Nephron progenitor cell (in vitro differentiated cells): ENCODE measurements around the gene DHRSX.
"Not testable (repeated sequence)": the region's sequence is repeated elsewhere in the genome, so short reads cannot be mapped to it uniquely, and the experiment has no call there.

Experiments
- DNase-seq: peaks from one replicate; pipeline ENCODE4 v3.0.0; 2021
- H3K27ac Mint-ChIP-seq: 2 replicates; pipeline ENCODE4 v1.8.0; 2021; ENCODE audit warnings: mild to moderate bottlenecking, moderate library complexity, mixed read lengths
- H3K27me3 Mint-ChIP-seq: 2 replicates; pipeline ENCODE4 v1.8.0; 2021; ENCODE audit warnings: mild to moderate bottlenecking, low read depth, mixed read lengths; ENCODE audit not compliant: poor library complexity
- H3K36me3 Mint-ChIP-seq: 2 replicates; pipeline ENCODE4 v1.8.0; 2021; ENCODE audit warnings: low read depth, mixed read lengths
- H3K4me1 Mint-ChIP-seq: 2 replicates; pipeline ENCODE4 v1.8.0; 2021; ENCODE audit warnings: mixed read lengths
- H3K4me3 Mint-ChIP-seq: 2 replicates; pipeline ENCODE4 v1.8.0; 2021; ENCODE audit warnings: mild to moderate bottlenecking, moderate library complexity, mixed read lengths
- H3K9me3 Mint-ChIP-seq: 2 replicates; pipeline ENCODE4 v1.8.0; 2021; ENCODE audit warnings: mild to moderate bottlenecking, moderate library complexity, mixed read lengths
- CTCF ChIP-seq: fragments of 200-600 bp; sonication (generic); IDR thresholded peaks from 2 replicates; pipeline ENCODE4 v1.5.0; 2021; ENCODE audit warnings: antibody characterized with exemption

DHRSX gene

DNA sequence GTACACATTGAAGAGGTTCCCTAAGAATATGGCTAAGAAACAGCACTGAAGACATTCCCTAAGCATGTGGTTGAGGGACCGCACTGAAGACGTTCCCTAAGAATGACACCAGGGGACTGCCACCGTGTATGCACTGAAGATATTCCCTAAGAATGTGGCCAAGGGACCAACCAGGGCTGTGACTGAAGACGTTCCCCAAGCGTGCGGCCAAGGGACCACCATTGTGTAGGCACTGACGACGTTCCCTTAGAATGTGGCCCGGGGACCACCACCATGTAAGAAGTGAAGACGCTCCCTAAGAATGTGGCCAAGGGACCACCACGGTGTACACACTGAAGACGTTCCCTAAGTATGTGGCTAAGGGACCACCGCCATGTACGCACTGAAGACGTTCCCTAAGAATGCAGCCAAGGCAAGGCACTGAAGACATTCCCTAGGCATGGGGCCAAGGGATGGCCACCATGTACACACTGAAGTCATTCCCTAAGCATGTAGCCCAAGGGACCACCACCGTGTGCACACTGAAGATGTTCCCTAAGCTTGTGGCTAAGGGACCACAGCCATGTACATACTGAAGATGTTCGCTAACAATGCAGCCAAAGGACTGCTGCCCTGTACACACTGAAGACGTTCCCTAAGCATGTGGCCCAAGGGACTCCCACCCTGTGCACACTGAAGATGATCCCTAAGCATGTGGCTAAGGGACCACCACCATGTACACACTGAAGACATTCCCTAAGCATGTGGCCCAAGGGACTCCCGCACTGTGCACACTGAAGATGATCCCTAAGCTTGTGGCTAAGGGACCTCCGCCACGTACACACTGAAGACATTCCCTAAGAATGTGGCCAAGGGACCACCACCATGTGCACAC, 22.0 kb downstream of the DHRSX start:
- Mint-ChIP-seq H3K27ac (no peak overlapping the region), H3K36me3 (peaks cover 30% of the 10 kb centered on the region), H3K4me3 (no peak overlapping the region), H3K27me3 (peaks cover 4% of the 10 kb centered on the region), H3K4me1 (peaks cover 9% of the 10 kb centered on the region), H3K9me3 (peaks cover 10% of the 10 kb centered on the region)
- TF ChIP-seq CTCF: no peak
- DNase-seq: no peak

DNA sequence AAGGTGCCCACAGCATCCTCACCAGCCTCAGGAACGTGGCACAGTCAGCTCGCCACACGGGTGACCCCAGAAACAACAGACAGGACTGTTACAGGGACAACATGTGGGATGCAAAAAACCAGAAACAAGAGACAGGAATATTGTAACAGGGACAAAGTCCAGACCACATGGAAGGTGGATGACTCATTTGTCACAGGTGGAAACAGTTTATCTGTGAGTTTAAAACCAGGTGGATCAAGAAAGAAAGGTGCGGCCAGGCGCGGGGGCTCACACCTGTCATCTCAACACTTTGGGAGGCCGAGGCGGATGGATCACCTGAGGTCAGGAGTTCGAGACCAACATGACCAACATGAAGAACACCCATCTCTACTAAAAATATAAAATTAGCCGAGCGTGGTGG, 23.5 kb downstream of the DHRSX start:
- not testable (repeated sequence) for H3K4me1 Mint-ChIP-seq, H3K27ac Mint-ChIP-seq, H3K9me3 Mint-ChIP-seq, H3K27me3 Mint-ChIP-seq, H3K4me3 Mint-ChIP-seq, DNase-seq
- H3K36me3 Mint-ChIP-seq: peaks cover 30% of the 10 kb centered on the region

GRCh38 chrX:2474963-2475726, 25.6 kb downstream of the DHRSX start:
- Mint-ChIP-seq H3K27me3 (peaks cover 7% of the 10 kb centered on the region), H3K4me1 (peaks cover 4% of the 10 kb centered on the region), H3K27ac (peak overlapping the region; percentile 55), H3K36me3 (peaks cover 26% of the 10 kb centered on the region), H3K4me3 (no peak overlapping the region), H3K9me3 (peaks cover 8% of the 10 kb centered on the region)
- no peak for DNase-seq
- no peak for TF ChIP-seq CTCF

DNA sequence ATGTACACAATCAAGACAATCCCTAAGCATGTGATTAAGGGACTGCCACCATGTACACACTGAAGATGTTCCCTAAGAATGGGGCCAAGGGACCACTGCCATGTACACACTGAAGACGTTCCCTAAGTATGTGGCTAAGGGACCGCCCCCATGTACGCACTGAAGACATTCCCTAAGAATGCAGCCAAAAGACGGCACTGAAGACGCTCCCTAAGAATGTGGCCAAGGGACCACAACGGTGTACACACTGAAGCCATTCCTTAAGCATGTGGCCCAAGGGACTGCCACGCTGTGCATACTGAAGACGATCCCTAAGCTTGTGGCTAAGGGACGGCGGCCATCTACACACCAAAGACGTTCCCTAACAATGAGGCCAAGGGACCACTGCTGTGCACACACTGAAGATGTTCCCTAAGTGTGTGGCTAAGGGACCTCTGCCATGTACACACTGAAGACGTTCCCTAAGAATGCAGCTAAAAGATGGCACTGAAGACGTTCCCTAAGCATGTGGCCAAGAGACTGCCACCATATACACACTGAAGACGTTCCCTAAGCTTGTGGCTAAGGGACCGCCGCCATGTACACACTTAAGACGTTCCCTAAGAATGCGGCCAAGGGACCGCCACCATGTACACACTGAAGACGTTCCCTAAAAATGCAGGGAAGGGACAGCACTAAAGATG, 26.4 kb downstream of the DHRSX start:
- DNase-seq: no peak
- Mint-ChIP-seq H3K27ac (no peak overlapping the region), H3K4me3 (no peak overlapping the region), H3K27me3 (peaks cover 7% of the 10 kb centered on the region), H3K4me1 (peaks cover 4% of the 10 kb centered on the region), H3K36me3 (peaks cover 26% of the 10 kb centered on the region), H3K9me3 (peaks cover 8% of the 10 kb centered on the region)
- TF ChIP-seq CTCF: no peak

DNA sequence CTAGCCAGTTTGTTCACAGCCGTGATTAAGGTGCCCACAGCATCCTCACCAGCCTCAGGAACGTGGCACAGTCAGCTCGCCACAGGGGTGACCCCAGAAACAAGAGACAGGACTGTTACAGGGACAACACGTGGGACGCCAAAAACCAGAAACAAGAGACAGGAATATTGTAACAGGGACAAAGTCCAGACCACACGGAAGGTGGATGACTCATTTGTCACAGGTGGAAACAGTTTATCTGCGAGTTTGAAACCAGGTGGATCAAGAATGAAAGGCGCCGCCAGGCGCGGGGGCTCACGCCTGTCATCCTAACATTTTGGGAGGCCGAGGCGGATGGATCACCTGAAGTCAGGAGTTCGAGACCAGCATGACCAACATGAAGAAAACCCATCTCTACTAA, 27.7 kb downstream of the DHRSX start:
- H3K27ac Mint-ChIP-seq, DNase-seq, H3K4me3 Mint-ChIP-seq, H3K27me3 Mint-ChIP-seq, H3K4me1 Mint-ChIP-seq: not testable (repeated sequence)
- Mint-ChIP-seq H3K36me3 (peaks cover 27% of the 10 kb centered on the region), H3K9me3 (peaks cover 15% of the 10 kb centered on the region)

DNA sequence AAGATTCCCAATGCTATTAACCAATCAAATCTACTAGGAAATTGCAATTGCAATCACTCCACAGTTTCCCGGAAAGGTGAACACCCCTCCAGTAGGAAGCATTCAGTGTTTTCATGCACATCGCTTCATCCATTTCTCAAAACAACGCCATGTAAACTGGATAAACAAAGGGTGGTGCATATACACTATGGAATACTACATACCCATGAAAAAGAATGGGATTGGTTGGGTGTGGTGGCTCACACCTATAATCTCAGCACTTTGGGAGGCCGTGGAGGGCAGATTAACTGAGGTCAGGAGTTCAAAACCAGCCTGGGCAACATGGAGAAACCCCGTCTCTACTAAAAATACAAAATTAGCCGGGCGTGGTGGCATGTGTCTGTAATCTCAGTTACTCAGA, 29.1 kb downstream of the DHRSX start:
- TF ChIP-seq CTCF: no peak
- Mint-ChIP-seq H3K36me3 (peaks cover 28% of the 10 kb centered on the region), H3K4me3 (no peak overlapping the region), H3K9me3 (peaks cover 15% of the 10 kb centered on the region), H3K27me3 (peaks cover 5% of the 10 kb centered on the region), H3K4me1 (peaks cover 4% of the 10 kb centered on the region), H3K27ac (no peak overlapping the region)
- DNase-seq: no peak

DNA sequence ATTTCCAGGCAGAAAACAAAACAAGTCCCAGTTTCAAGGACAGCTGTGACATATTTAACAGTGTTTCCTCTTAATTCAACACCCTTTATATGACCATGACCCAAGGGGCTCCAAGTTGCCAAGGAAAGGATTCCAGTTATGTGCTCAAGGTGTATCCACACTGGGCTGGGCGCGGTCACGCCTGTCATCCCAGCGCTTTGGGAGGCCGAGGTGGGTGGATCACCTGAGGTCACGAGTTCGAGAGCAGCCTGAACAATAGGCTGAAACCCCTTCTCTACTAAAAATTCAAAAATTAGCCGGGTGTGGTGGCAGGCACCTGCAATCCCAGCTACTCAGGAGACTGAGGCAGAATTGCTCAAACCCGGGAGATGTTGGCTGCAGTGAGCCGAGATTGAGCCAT, 29.6 kb downstream of the DHRSX start:
- H3K4me1 Mint-ChIP-seq, DNase-seq, H3K27ac Mint-ChIP-seq, H3K4me3 Mint-ChIP-seq, H3K27me3 Mint-ChIP-seq: not testable (repeated sequence)
- H3K36me3 Mint-ChIP-seq: peaks cover 28% of the 10 kb centered on the region
- peaks cover 15% of the 10 kb centered on the region for H3K9me3 Mint-ChIP-seq

DNA sequence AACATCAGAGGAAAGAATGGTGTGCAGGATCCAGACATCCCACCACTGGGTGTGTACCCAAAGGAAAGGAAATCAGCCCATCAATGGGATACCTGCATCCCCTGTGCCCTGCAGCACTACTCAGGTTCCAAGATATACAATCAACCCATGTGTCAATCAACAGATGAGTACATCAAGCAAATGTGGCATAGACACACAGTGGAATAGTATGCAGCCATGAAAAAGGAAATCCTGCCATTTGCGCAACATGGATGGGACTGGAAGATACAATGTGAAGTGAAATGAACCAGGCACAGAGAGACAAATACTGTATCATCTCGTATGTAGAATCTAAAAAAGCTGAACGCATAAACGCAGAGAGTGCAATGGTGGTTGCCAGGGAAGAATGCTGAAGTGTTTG, 30.9 kb downstream of the DHRSX start:
- not testable (repeated sequence) for H3K4me3 Mint-ChIP-seq, H3K4me1 Mint-ChIP-seq, H3K27ac Mint-ChIP-seq, H3K27me3 Mint-ChIP-seq, DNase-seq
- Mint-ChIP-seq H3K9me3 (peaks cover 15% of the 10 kb centered on the region), H3K36me3 (peaks cover 22% of the 10 kb centered on the region)
